Astrocyte (in vitro differentiated cells and primary cell): Measurements from ENCODE around the gene CDON.

Source experiments
- EZH2 ChIP-seq: IDR thresholded peaks from 2 replicates; pipeline ENCODE4 v1.6.1; 2012; ENCODE audit warnings: mild to moderate bottlenecking, low read length, inconsistent platforms; ENCODE audit not compliant: insufficient read depth
- TF ChIP-seq, protein P1 (sequence below): IDR thresholded peaks from 2 replicates; pipeline ENCODE4 v1.5.1; 2011; ENCODE audit warnings: low read depth, mild to moderate bottlenecking, inconsistent platforms, low read length, moderate library complexity; ENCODE audit not compliant: insufficient read depth

DNA sequence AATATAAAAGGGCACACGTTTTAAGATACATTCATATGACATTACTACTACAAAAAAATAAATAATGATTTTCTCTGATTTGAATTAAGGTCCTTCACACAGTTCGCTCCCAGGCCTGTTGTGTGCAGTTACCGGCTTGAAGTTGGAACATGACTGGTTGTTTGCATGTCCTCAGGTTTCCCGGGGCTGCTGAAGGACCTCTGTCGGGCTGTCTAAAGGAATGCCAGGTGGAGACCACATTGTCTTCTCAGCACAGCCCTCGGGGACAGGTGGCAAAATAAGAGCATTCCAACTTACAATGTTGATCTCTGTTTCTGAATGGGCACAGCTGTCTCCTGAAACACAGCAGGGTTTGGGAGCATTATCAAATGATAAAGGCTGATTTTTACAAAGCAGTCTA is 101.9 kb downstream of the CDON start:
- TF ChIP-seq EZH2 = no peak
- TF ChIP-seq, protein P1, sequence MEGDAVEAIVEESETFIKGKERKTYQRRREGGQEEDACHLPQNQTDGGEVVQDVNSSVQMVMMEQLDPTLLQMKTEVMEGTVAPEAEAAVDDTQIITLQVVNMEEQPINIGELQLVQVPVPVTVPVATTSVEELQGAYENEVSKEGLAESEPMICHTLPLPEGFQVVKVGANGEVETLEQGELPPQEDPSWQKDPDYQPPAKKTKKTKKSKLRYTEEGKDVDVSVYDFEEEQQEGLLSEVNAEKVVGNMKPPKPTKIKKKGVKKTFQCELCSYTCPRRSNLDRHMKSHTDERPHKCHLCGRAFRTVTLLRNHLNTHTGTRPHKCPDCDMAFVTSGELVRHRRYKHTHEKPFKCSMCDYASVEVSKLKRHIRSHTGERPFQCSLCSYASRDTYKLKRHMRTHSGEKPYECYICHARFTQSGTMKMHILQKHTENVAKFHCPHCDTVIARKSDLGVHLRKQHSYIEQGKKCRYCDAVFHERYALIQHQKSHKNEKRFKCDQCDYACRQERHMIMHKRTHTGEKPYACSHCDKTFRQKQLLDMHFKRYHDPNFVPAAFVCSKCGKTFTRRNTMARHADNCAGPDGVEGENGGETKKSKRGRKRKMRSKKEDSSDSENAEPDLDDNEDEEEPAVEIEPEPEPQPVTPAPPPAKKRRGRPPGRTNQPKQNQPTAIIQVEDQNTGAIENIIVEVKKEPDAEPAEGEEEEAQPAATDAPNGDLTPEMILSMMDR = no peak
